Testis (tissue), 3 donors: ENCODE measurements around the gene MEF2C. TPM values are rescaled to one million over a fixed set of nuclear protein-coding genes. Genes with fewer than 3 reads are reported as not detected.

Source experiments
- DNase-seq: peaks from one replicate; pipeline ENCODE4 v3.0.0-alpha.2; 2019
- H3K27ac ChIP-seq, 2 donors: fragments of 200-600 bp; sonication (generic); one replicate each; pipeline ENCODE4 v1.5.1; 2019
- H3K27me3 ChIP-seq: fragments of 200-600 bp; sonication (generic); one replicate; pipeline ENCODE4 v1.5.1; 2019
- H3K36me3 ChIP-seq: fragments of 200-600 bp; sonication (generic); one replicate; pipeline ENCODE4 v1.5.1; 2017; ENCODE audit warnings: low read depth; ENCODE audit errors: missing control alignments
- H3K4me1 ChIP-seq: fragments of 200-600 bp; sonication (generic); one replicate; pipeline ENCODE4 v1.5.1; 2019
- H3K4me3 ChIP-seq, 2 donors: fragments of 200-600 bp; sonication (generic); one replicate each; pipeline ENCODE4 v1.5.1; 2017 to 2019
- H3K9me3 ChIP-seq: fragments of 200-600 bp; sonication (generic); one replicate; pipeline ENCODE4 v1.5.1; 2017
- POLR2A ChIP-seq: fragments of 450-650 bp; IDR thresholded peaks from one replicate; pipeline ENCODE4 v1.6.1; 2017; ENCODE audit warnings: antibody characterized with exemption, mild to moderate bottlenecking, moderate library complexity
- WGBS, 2 donors: methylation state at CpG; one replicate each; pipeline ENCODE4 v1.1.5; 2018; 5-methylcytosine and 5-hydroxymethylcytosine counted together
- intact Hi-C: fragments of 100-400 bp; cut with DNase I; formaldehyde crosslinking; loops from one replicate; pipeline ENCODE4 v1.15.1; 2023; ENCODE audit warnings: low total_unique reads
- polyA plus RNA-seq: library from polyadenylated mRNA; stranded (reverse); fragments of 350-450 nt; fragmentation: Illumina TruSeq; extraction: RNeasy Lipid Tissue Mini Kit (QIAGEN cat#74804); gene quantifications from one replicate; pipeline ENCODE4 v1.2.3, GENCODE V29; 2014; ENCODE audit warnings: low read depth, low replicate concordance; ENCODE audit not compliant: insufficient read depth
- total RNA-seq, 2 donors: library from RNA; depleted of rRNA; stranded (reverse); fragments of >200 nt; gene quantifications; one replicate each; pipeline ENCODE4 v1.2.3, GENCODE V29; 2016
- TF ChIP-seq, protein P1 (sequence below), 3 experiments: fragments of 450-650 bp in 2 of 3; fragments of 200-600 bp in 1 of 3; sonication (generic) in 1 of 3; IDR thresholded peaks; one replicate each; pipeline ENCODE4 v1.5.1; 2016 to 2019; ENCODE audit warnings: antibody characterized with exemption in 3 of 3, mild to moderate bottlenecking in 2 of 3, moderate library complexity in 1 of 3

The MEF2C gene
- total and polyA plus RNA-seq, 3 donors from 2014 or later = 18.3 to 53.1 (median 19.9) TPM

DNA sequence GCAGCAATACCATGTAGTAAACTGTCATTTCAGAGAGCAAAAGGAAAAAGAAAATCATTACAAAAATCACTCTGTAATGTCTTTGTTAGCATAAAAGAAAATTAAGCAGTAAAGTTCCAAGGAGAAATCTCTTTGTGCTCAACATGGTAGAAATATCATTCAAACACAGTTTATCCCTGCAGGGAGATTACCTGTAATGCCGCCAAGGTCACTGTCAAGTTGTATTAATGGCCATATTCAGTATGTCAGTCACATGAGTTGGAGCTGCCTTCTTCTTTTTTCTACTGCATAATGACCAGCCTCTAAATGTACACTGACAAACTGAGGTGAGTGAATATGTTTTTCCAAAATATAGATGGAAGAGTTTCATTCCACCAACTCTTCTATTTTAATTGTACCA is 36.5 kb downstream of the MEF2C start:
- WGBS, 2 donors = 89 to 94% methylated on average over 1 of the region's 1 CpG

DNA sequence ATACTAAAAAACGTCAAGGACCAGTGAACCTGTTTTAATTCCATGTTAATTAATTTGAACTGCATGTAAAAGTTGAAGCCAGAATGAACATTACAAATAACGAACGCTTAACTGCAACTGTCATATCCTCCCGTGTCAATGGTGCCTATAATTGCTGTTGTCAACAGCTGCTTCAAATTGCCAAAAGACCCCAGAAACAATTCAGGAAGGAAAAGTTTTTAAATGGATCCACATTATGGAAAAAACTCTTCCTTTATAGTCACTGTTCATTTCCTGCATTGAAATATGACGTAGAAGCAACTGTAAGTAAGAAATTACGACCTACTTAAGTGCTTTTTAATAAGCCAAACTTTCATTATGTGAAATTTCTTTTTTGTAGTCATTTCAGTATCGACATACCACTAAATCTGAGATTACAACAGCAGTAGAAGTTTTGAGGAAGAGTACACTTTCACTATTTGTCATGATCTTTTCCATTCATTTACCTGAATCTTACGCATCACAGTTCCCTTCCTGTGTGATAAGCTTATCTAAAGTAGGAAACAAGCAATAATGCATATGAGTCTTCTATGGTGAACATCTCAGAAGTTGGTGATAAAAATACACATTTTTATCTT is 37.8 kb downstream of the MEF2C start:
- 72 to 73% methylated on average over 8 of the region's 8 CpGs for WGBS, 2 donors
- TF ChIP-seq, protein P1, sequence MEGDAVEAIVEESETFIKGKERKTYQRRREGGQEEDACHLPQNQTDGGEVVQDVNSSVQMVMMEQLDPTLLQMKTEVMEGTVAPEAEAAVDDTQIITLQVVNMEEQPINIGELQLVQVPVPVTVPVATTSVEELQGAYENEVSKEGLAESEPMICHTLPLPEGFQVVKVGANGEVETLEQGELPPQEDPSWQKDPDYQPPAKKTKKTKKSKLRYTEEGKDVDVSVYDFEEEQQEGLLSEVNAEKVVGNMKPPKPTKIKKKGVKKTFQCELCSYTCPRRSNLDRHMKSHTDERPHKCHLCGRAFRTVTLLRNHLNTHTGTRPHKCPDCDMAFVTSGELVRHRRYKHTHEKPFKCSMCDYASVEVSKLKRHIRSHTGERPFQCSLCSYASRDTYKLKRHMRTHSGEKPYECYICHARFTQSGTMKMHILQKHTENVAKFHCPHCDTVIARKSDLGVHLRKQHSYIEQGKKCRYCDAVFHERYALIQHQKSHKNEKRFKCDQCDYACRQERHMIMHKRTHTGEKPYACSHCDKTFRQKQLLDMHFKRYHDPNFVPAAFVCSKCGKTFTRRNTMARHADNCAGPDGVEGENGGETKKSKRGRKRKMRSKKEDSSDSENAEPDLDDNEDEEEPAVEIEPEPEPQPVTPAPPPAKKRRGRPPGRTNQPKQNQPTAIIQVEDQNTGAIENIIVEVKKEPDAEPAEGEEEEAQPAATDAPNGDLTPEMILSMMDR (IDR thresholded peaks at IDR 0.05) = no peak
- TF ChIP-seq POLR2A = no peak
- Histone ChIP-seq H3K4me3 (no peak overlapping the region), H3K4me1 (no peaks in the 10 kb centered on the region), H3K27me3 (no peaks in the 10 kb centered on the region), H3K27ac (no peak overlapping the region), H3K36me3 (no peaks in the 10 kb centered on the region), H3K9me3 (no peaks in the 10 kb centered on the region)
- DNase-seq = no peak
- intact Hi-C loops = no loop called here

More for the DNA sequence above, 36.5 kb downstream of the MEF2C start:
- DNase-seq = no peak
- Histone ChIP-seq H3K27ac (no peak overlapping the region), H3K36me3 (no peaks in the 10 kb centered on the region), H3K4me3 (no peak overlapping the region), H3K9me3 (no peaks in the 10 kb centered on the region), H3K4me1 (no peaks in the 10 kb centered on the region), H3K27me3 (no peaks in the 10 kb centered on the region)
- intact Hi-C loops = no loop called here
- no peak for TF ChIP-seq POLR2A
- TF ChIP-seq, protein P1 (IDR thresholded peaks at IDR 0.05) = no peak

DNA sequence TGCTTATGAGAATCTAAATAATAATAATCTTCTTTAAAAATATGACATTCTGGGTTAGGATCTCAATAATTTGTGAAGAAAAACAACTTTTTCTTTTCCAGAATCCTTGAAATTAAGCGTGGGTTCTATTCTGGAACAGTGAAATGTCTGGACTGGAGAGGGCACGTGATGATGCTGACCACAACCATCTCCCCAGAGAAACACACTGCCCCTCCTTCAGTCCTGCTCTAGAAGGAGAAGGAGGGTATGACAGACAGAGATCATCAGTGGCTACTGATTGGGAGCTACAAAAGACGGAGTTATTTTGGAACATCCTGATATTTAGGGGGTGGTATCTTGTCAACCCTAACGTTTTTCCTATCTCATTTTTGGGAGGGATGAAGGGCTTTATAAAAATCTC is 40.2 kb downstream of the MEF2C start:
- 60 to 66% methylated on average over 4 of the region's 4 CpGs for WGBS, 2 donors
- no peak for DNase-seq
- H3K4me1 ChIP-seq = peaks cover 5% of the 10 kb centered on the region

DNA sequence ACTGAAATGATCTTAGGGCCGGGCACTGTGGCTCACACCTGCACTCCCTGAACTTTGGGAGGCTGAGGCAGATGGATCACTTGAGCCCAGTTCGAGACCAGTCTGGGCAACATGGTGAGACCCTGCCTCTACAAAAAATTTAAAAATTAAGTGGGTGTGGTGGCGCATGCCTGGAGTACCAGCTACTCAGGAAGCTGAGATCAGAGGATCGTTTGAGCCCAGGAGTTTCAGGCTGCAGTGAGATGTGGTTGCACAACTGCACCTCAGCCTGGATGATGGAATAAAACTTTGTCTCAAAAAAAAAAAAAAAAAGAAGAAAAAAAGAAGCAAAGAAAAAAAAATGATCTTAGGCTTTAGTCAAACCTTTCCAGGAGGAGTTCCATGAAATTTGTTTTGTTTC is 41.8 kb downstream of the MEF2C start:
- Histone ChIP-seq H3K4me1 (peaks cover 17% of the 10 kb centered on the region), H3K4me3 (no peak overlapping the region), H3K27ac (peak overlapping the region in 1 of 2 donors; percentile 28), H3K9me3 (no peaks in the 10 kb centered on the region), H3K27me3 (no peaks in the 10 kb centered on the region), H3K36me3 (no peaks in the 10 kb centered on the region)
- no peak for DNase-seq
- WGBS, 2 donors = 80 to 94% methylated on average over 4 of the region's 4 CpGs
- intact Hi-C loops = no loop called here
- TF ChIP-seq POLR2A = no peak
- TF ChIP-seq, protein P1 (IDR thresholded peaks at IDR 0.05) = no peak

More for the DNA sequence above, 40.2 kb downstream of the MEF2C start:
- intact Hi-C loops = no loop called here
- TF ChIP-seq, protein P1 (IDR thresholded peaks at IDR 0.05) = no peak
- TF ChIP-seq POLR2A = no peak
- H3K27me3 ChIP-seq = no peaks in the 10 kb centered on the region
- H3K36me3 ChIP-seq = no peaks in the 10 kb centered on the region
- no peaks in the 10 kb centered on the region for H3K9me3 ChIP-seq
- H3K4me3 ChIP-seq = no peak overlapping the region
- H3K27ac ChIP-seq = no peak overlapping the region

DNA sequence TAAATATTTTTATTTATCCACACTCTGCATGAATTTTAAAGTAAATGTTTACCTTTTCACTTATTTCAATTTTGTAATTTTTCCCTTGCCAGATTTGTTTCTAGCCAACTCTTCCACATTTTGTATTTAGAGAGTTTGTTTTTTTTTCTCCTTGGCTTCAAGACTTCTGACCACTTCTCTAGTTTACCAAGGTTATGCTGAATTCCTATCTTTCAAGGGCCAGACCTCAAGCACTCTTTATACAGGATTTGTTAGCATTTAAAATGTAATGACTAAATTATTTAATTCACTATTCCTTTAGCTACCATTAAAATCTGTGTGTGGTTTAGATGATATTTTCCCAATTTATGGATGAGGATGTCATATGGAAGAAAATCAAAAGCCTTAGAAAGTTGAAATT is 42.5 kb downstream of the MEF2C start:
- no peaks in the 10 kb centered on the region for H3K9me3 ChIP-seq
- peak overlapping the region in 1 of 2 donors; percentile 28 for H3K27ac ChIP-seq
- H3K27me3 ChIP-seq = no peaks in the 10 kb centered on the region
- no peak for DNase-seq
- peaks cover 19% of the 10 kb centered on the region for H3K4me1 ChIP-seq
- intact Hi-C loops = no loop called here
- H3K36me3 ChIP-seq = no peaks in the 10 kb centered on the region
- TF ChIP-seq, protein P1 (IDR thresholded peaks at IDR 0.05) = no peak
- TF ChIP-seq POLR2A = no peak
- no peak overlapping the region for H3K4me3 ChIP-seq
